ENCODE results near the gene DSTN.

- TF ChIP-seq ESRRG (CRISPR knock-in tag; IDR thresholded peaks at IDR 0.05) = no peak
- no peak for TF ChIP-seq TSHZ2 (CRISPR knock-in tag; IDR thresholded peaks at IDR 0.05)
- TF ChIP-seq ZFP30 (CRISPR knock-in tag; IDR thresholded peaks at IDR 0.05) = no peak
- TF ChIP-seq BACH2 (CRISPR knock-in tag; IDR thresholded peaks at IDR 0.05; ENCODE audit: borderline replicate concordance) = no peak
- no peak for TF ChIP-seq PPARA (CRISPR knock-in tag; IDR thresholded peaks at IDR 0.05; ENCODE audit: borderline replicate concordance)
- no peak for TF ChIP-seq PATZ1 (CRISPR knock-in tag; IDR thresholded peaks at IDR 0.05; ENCODE audit: borderline replicate concordance)
- TF ChIP-seq CREB5 (CRISPR knock-in tag; IDR thresholded peaks at IDR 0.05; ENCODE audit: low read depth) = no peak
- TF ChIP-seq ZFP3 (CRISPR knock-in tag; IDR thresholded peaks at IDR 0.05) = no peak
- TF ChIP-seq ZC3H10 (CRISPR knock-in tag; IDR thresholded peaks at IDR 0.05) = no peak
- no peak for TF ChIP-seq TCF4 (CRISPR knock-in tag; IDR thresholded peaks at IDR 0.05; ENCODE audit: borderline replicate concordance)
- TF ChIP-seq SNAI2 (CRISPR knock-in tag; IDR thresholded peaks at IDR 0.05) = no peak
- TF ChIP-seq POU6F1 (CRISPR knock-in tag; IDR thresholded peaks at IDR 0.05; ENCODE audit: borderline replicate concordance, low read depth) = no peak
- no peak for TF ChIP-seq ZNF565 (CRISPR knock-in tag; conservative IDR thresholded peaks at IDR 0.05; ENCODE audit: low read depth)
These were observed 20.7 kb upstream of the DSTN start for GRCh38 chr20:17549131-17549530.
